OCI-LY3 (cell line): ENCODE data around the gene VAV2.
A peak's percentile ranks its signal among the peaks of the same experiment; 100 is the strongest.

Experiments
- H2AFZ ChIP-seq: fragments of 200-600, 300-600 bp; shearing (Covaris generic); 2 replicates; pipeline ENCODE4 v1.6.0; 2014; ENCODE audit warnings: antibody characterized with exemption, low read depth, low read length
- H3K27ac ChIP-seq: fragments of 200-600, 300-600 bp; sonication (generic); 2 replicates; pipeline ENCODE4 v1.5.1; 2014; ENCODE audit warnings: mild to moderate bottlenecking, low read length, moderate library complexity, mixed read lengths
- H3K27me3 ChIP-seq: fragments of 200-600, 300-600 bp; sonication (generic); 2 replicates; pipeline ENCODE4 v1.6.1; 2014; ENCODE audit warnings: low read depth, low read length, mixed read lengths
- H3K36me3 ChIP-seq: fragments of 200-600, 300-600 bp; sonication (generic); replicated peaks from 2 replicates; pipeline ENCODE3; 2014; ENCODE audit warnings: low read depth, low read length, mixed read lengths
- H3K4me1 ChIP-seq: fragments of 300-600, 200-600 bp; sonication (generic); 2 replicates; pipeline ENCODE4 v1.6.1; 2014; ENCODE audit warnings: low read length, mixed read lengths
- H3K4me2 ChIP-seq: fragments of 200-600, 300-600 bp; sonication (generic); 2 replicates; pipeline ENCODE4 v1.6.1; 2014; ENCODE audit warnings: low read length, mixed read lengths
- H3K4me3 ChIP-seq: fragments of 300-600, 200-600 bp; sonication (generic); 2 replicates; pipeline ENCODE4 v1.5.1; 2014; ENCODE audit warnings: antibody characterized with exemption, mild to moderate bottlenecking, low read length, moderate library complexity
- H3K79me2 ChIP-seq: fragments of 300-600, 200-600 bp; shearing (Covaris generic); 2 replicates; pipeline ENCODE4 v1.6.1; 2014; ENCODE audit warnings: mild to moderate bottlenecking, low read length, mixed read lengths
- H3K9ac ChIP-seq: fragments of 300-600, 200-600 bp; shearing (Covaris generic); 2 replicates; pipeline ENCODE4 v1.6.0; 2014; ENCODE audit warnings: mild to moderate bottlenecking, low read length, moderate library complexity
- H3K9me3 ChIP-seq: fragments of 200-600, 300-600 bp; shearing (Covaris generic); 2 replicates; pipeline ENCODE4 v1.6.1; 2014; ENCODE audit warnings: low read length, mixed read lengths; ENCODE audit not compliant: insufficient read depth
- H4K20me1 ChIP-seq: fragments of 200-600, 300-600 bp; sonication (generic); 2 replicates; pipeline ENCODE4 v1.6.1; 2016; ENCODE audit warnings: low read length, mixed read lengths; ENCODE audit not compliant: insufficient read depth
- EZH2phosphoT487 ChIP-seq: fragments of 200-600 bp; shearing (Covaris generic); IDR thresholded peaks from 2 replicates; pipeline ENCODE4 v1.6.1; 2018; ENCODE audit warnings: antibody characterized with exemption, mixed run types, low read depth
- TF ChIP-seq, protein P1 (sequence below): fragments of 200-600, 300-600 bp; sonication (generic); IDR thresholded peaks from 2 replicates; pipeline ENCODE4 v1.5.1; 2014; ENCODE audit warnings: antibody characterized with exemption, low read length, low read depth

VAV2 gene

DNA sequence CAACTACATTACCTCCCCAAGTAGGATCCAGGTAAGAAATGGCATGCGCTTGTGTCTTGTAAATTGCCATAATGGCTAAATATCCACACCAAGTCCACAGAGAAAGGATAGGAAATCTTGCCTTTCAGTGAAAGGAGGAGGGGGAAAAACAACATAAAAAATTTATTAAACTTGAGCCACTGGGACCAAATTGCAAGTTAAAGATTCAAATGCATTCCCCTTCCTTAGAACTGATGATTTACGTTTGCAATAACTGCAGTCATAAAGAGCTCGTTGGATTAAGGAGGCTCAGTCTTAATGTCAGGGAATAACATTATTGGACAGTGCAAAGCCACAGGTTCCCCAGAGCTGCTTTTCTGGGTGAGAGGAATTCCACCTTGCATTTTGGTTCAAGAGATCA is 161.4 kb downstream of the VAV2 start:
- H4K20me1 ChIP-seq, result peaks cover 20% of the 10 kb centered on the region
- TF ChIP-seq, protein P1, sequence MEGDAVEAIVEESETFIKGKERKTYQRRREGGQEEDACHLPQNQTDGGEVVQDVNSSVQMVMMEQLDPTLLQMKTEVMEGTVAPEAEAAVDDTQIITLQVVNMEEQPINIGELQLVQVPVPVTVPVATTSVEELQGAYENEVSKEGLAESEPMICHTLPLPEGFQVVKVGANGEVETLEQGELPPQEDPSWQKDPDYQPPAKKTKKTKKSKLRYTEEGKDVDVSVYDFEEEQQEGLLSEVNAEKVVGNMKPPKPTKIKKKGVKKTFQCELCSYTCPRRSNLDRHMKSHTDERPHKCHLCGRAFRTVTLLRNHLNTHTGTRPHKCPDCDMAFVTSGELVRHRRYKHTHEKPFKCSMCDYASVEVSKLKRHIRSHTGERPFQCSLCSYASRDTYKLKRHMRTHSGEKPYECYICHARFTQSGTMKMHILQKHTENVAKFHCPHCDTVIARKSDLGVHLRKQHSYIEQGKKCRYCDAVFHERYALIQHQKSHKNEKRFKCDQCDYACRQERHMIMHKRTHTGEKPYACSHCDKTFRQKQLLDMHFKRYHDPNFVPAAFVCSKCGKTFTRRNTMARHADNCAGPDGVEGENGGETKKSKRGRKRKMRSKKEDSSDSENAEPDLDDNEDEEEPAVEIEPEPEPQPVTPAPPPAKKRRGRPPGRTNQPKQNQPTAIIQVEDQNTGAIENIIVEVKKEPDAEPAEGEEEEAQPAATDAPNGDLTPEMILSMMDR, result no peak
- no peak for TF ChIP-seq EZH2phosphoT487
- peak overlapping the region; percentile 68 for H3K27ac ChIP-seq
- peaks cover 16% of the 10 kb centered on the region for H3K36me3 ChIP-seq
- no peaks in the 10 kb centered on the region for H3K27me3 ChIP-seq
- no peak overlapping the region for H2AFZ ChIP-seq
- peak overlapping the region; percentile 69 for H3K4me2 ChIP-seq
- peaks cover 4% of the 10 kb centered on the region; the same call in 1 of the 2 replicates for H3K79me2 ChIP-seq
- H3K9me3 ChIP-seq, result no peaks in the 10 kb centered on the region
- H3K4me1 ChIP-seq, result peaks cover 39% of the 10 kb centered on the region
- no peak overlapping the region for H3K9ac ChIP-seq
- peak overlapping the region; percentile 39; the same call in 1 of the 2 replicates for H3K4me3 ChIP-seq

DNA sequence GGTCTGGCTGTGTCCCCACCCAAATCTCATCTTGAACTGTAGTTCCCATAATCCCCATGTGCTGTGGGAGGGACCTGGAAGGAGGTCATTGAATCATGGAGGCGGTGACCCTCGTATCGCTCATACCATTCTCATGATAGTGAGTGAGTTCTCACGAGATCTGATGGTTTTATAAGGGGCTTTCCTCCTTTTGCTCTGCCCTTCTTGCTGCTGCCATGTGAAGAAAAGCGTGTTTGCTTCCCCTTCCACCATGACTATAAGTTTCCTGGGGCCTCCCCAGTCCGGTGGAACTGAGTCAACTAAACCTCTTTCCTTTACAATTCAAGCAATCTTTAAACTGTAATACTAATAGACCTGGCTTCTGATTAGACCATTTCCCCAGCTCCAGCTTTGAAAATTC is 161.8 kb downstream of the VAV2 start:
- Histone ChIP-seq H2AFZ (no peak overlapping the region), H3K9ac (no peak overlapping the region), H3K36me3 (peaks cover 16% of the 10 kb centered on the region), H3K4me3 (peak overlapping the region; percentile 39; the same call in 1 of the 2 replicates), H3K79me2 (0 out of 2 replicates have a peak, but pooled peaks cover 4% of the 10 kb centered on the region), H3K4me2 (peak overlapping the region; percentile 69), H3K27ac (peak overlapping the region; percentile 68), H3K9me3 (no peaks in the 10 kb centered on the region), H3K4me1 (peaks cover 43% of the 10 kb centered on the region), H4K20me1 (peaks cover 18% of the 10 kb centered on the region), H3K27me3 (no peaks in the 10 kb centered on the region)
- TF ChIP-seq EZH2phosphoT487, result no peak
- TF ChIP-seq, protein P1, result no peak

DNA sequence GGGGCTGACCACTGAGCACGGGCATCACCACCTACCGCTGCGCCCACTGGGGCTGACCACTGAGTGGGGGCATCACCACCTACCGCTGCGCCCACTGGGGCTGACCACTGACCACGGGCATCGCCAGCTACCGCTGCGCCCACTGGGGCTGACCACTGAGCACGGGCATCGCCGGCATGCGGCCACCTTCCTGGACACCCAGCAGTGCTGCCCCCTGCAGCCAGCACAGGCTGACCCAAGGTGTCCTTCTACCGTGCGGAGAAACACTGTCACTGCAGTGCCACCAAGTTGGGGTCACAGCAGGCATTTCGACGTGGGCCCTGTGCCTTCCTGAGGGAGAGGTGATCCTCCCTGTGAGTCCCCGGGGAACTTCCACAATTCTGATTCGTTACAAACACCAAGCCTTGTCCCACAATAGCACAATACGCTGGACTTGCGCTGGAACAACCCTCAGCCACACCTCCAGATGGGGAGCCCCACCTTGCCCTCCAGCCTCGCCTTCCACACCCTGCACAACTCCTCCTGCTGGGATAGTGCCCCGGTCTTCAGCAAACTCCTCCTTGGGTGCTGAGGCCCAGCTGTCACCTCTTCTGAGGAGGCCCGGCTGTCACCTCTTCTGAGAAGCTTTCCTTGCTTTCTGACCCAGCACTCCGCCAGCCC is 163.7 kb downstream of the VAV2 start:
- Histone ChIP-seq H3K27ac (no peak overlapping the region), H3K4me1 (peaks cover 55% of the 10 kb centered on the region), H3K9ac (no peak overlapping the region), H3K9me3 (no peaks in the 10 kb centered on the region), H3K4me3 (no peak overlapping the region), H3K27me3 (no peaks in the 10 kb centered on the region), H3K79me2 (0 out of 2 replicates have a peak, but pooled peaks cover 8% of the 10 kb centered on the region), H4K20me1 (peaks cover 18% of the 10 kb centered on the region), H3K36me3 (peaks cover 16% of the 10 kb centered on the region), H3K4me2 (no peak overlapping the region), H2AFZ (no peak overlapping the region)
- TF ChIP-seq EZH2phosphoT487, result no peak
- TF ChIP-seq, protein P1, result no peak

DNA sequence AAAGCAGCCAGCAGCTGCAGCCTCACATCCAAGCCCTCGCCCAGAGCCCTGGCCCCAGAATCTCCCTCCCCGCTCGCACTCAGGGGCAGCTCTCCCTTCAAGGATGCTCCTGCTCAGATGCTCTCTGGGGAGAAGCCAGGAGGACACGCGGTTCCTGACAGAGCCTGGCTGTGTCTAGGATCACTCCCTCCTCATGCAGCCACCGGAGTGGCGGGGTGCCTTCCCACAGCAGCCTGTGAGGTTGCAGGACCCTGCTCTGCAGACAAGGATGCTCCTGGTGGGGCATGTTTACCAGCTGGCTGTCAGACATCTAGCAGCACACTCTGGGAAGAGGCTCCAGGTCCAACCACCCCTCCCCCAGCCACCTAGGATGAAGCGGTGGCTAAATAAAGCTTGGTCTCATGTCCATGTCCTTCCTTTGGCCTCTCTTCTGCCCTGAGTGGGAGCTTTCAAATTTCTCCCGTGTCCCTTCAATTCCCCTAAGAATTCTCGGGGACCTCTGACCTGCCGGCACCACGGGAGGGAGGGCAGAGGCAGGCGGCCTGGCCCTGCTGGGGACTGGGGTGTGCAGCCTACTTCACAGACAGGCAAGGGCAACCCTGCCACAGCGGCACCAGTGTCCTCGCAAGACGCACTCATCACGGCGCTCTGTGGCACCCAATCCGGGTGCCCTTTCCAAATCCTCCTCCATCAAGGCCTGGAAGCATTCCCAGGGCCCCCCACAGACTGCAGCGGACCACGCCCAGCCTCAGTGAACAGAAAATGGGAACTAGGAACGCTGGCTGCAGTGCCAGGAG is 165.6 kb downstream of the VAV2 start:
- H3K4me1 ChIP-seq, result peaks cover 73% of the 10 kb centered on the region
- H2AFZ ChIP-seq, result no peak overlapping the region
- no peaks in the 10 kb centered on the region for H3K27me3 ChIP-seq
- H3K9me3 ChIP-seq, result no peaks in the 10 kb centered on the region
- no peak overlapping the region for H3K27ac ChIP-seq
- TF ChIP-seq EZH2phosphoT487, result no peak
- TF ChIP-seq, protein P1, result no peak
- peaks cover 16% of the 10 kb centered on the region for H3K36me3 ChIP-seq
- no peak overlapping the region for H3K4me3 ChIP-seq
- H3K79me2 ChIP-seq, result peaks cover 17% of the 10 kb centered on the region; the same call in 1 of the 2 replicates
- no peak overlapping the region for H3K4me2 ChIP-seq
- peaks cover 18% of the 10 kb centered on the region for H4K20me1 ChIP-seq
- H3K9ac ChIP-seq, result no peak overlapping the region
